Measurements from ENCODE around the gene AGAP3.

GRCh38 chr7:151088856-151089699 lies 2.8 kb downstream of the AGAP3 start:
- no peak for TF ChIP-seq CTCF (IDR thresholded peaks at IDR 0.05; ENCODE audit: borderline replicate concordance, extremely low read depth, low read length, poor library complexity, severe bottlenecking)
- TF ChIP-seq EZH2 (IDR thresholded peaks at IDR 0.05; ENCODE audit: borderline replicate concordance, low read depth, low read length, severe bottlenecking) = no peak

Data from DND-41 (cell line).